Measurements from ENCODE around the gene GDPD4. TPM values are rescaled to one million over a fixed set of nuclear protein-coding genes. Genes with fewer than 3 reads are reported as not detected.

Gene GDPD4
- total and polyA plus RNA-seq, 10 of the 15 experiments (the other 5 are each of a cell fraction or from before 2014, with no cell fraction given), result 0.23 TPM; not detected in 9

- Histone ChIP-seq H3K36me3 (ENCODE audit: control insufficient read depth in 2 of 2, insufficient read depth in 2 of 2, low read length in 1 of 2) (no peaks in the 10 kb centered on the region), H3K79me2 (ENCODE audit: control insufficient read depth, insufficient read depth, low read length) (no peaks in the 10 kb centered on the region), H4K20me1 (ENCODE audit: control insufficient read depth, insufficient read depth) (no peaks in the 10 kb centered on the region), H3K4me1 (ENCODE audit: control insufficient read depth, insufficient read depth, low read length) (no peaks in the 10 kb centered on the region), H3K9me3 (replicated peaks; ENCODE audit: control insufficient read depth, insufficient read depth, low read length) (no peaks in the 10 kb centered on the region), H3K27ac (ENCODE audit: control insufficient read depth, insufficient read depth) (no peak overlapping the region), H2AFZ (ENCODE audit: control insufficient read depth, low read depth, low read length) (no peak overlapping the region), H3K4me3 (no peak overlapping the region), H3K27me3 (replicated peaks in 1 of 2; ENCODE audit: control insufficient read depth in 2 of 2, insufficient read depth in 2 of 2, low read length in 1 of 2) (0 out of 4 replicates have a peak, but pooled peaks cover 0 to 2% of the 10 kb centered on the region in 2 experiments), H3K9ac (ENCODE audit: control insufficient read depth, insufficient read depth, low read length) (no peak overlapping the region), H3K4me2 (ENCODE audit: control insufficient read depth, insufficient read depth) (no peak overlapping the region)
- intact Hi-C loops (cut with micrococcal nuclease; ENCODE audit: unreplicated experiment), result no loop called here
- ATAC-seq, result peak; percentile 51
- FAIRE-seq, result peak; percentile 27
- ChIA-PET CTCF (no interaction called here), POLR2A (no interaction called here), RAD21 (ENCODE audit: unreplicated experiment) (no interaction called here), SMC1A (ENCODE audit: uncharacterized antibody, unreplicated experiment) (no interaction called here)
- no TSS peak for BruUV-seq (replicated peaks)
- WGBS (ENCODE audit: insufficient coverage, insufficient replicate concordance, low lambda C conversion rate, missing lambda C conversion rate), result 41% methylated on average over 1 of the region's 1 CpG
- no peak for DNase-seq (ENCODE audit: low read depth, low spot score)
- in situ Hi-C loops (cut with MboI), result no loop called here
- TF ChIP-seq SIX5 (IDR thresholded peaks at IDR 0.05; ENCODE audit: low read depth, low read length, severe bottlenecking), result no peak
- no peak for TF ChIP-seq CTCF (IDR thresholded peaks at IDR 0.05 in 2 of 3, conservative IDR thresholded peaks at IDR 0.05 in 1 of 3; ENCODE audit: control insufficient read depth in 2 of 3, extremely low read depth in 1 of 3, insufficient read depth in 1 of 3, low read depth in 3 of 3, low read length in 3 of 3)
- TF ChIP-seq LARP7 (IDR thresholded peaks at IDR 0.05), result no peak
- no peak for TF ChIP-seq NFYA (IDR thresholded peaks at IDR 0.05; ENCODE audit: borderline replicate concordance, low read depth, low read length)
- TF ChIP-seq NR2F1 (conservative IDR thresholded peaks at IDR 0.05), result no peak
- TF ChIP-seq, protein P1, sequence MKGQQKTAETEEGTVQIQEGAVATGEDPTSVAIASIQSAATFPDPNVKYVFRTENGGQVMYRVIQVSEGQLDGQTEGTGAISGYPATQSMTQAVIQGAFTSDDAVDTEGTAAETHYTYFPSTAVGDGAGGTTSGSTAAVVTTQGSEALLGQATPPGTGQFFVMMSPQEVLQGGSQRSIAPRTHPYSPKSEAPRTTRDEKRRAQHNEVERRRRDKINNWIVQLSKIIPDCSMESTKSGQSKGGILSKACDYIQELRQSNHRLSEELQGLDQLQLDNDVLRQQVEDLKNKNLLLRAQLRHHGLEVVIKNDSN (IDR thresholded peaks at IDR 0.05; ENCODE audit: borderline replicate concordance, extremely low read length, insufficient read depth, low read depth, low read length), result no peak
- no peak for TF ChIP-seq MEF2B (IDR thresholded peaks at IDR 0.05; ENCODE audit: partially characterized antibody, poor library complexity, severe bottlenecking)
- TF ChIP-seq CHD2 (IDR thresholded peaks at IDR 0.05; ENCODE audit: borderline replicate concordance, low read depth, low read length), result no peak
- no peak for TF ChIP-seq BCL11A (IDR thresholded peaks at IDR 0.05; ENCODE audit: low read depth, low read length)
- TF ChIP-seq ATF7 (IDR thresholded peaks at IDR 0.05; ENCODE audit: low read depth), result no peak
- no peak for TF ChIP-seq SMC3 (IDR thresholded peaks at IDR 0.05; ENCODE audit: borderline replicate concordance, low read length)
- TF ChIP-seq, protein P2, sequence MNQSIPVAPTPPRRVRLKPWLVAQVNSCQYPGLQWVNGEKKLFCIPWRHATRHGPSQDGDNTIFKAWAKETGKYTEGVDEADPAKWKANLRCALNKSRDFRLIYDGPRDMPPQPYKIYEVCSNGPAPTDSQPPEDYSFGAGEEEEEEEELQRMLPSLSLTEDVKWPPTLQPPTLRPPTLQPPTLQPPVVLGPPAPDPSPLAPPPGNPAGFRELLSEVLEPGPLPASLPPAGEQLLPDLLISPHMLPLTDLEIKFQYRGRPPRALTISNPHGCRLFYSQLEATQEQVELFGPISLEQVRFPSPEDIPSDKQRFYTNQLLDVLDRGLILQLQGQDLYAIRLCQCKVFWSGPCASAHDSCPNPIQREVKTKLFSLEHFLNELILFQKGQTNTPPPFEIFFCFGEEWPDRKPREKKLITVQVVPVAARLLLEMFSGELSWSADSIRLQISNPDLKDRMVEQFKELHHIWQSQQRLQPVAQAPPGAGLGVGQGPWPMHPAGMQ (IDR thresholded peaks at IDR 0.05; ENCODE audit: borderline replicate concordance), result no peak
- no peak for TF ChIP-seq NR2C1 (IDR thresholded peaks at IDR 0.05)
- TF ChIP-seq CBFB (IDR thresholded peaks at IDR 0.05; ENCODE audit: low read depth), result no peak
- TF ChIP-seq MTA2 (IDR thresholded peaks at IDR 0.05; ENCODE audit: low read depth), result no peak
- TF ChIP-seq RFX5 (IDR thresholded peaks at IDR 0.05; ENCODE audit: low read depth, low read length), result no peak
- no peak for TF ChIP-seq SREBF1 (IDR thresholded peaks at IDR 0.05; ENCODE audit: low read length)
- TF ChIP-seq, protein P3, sequence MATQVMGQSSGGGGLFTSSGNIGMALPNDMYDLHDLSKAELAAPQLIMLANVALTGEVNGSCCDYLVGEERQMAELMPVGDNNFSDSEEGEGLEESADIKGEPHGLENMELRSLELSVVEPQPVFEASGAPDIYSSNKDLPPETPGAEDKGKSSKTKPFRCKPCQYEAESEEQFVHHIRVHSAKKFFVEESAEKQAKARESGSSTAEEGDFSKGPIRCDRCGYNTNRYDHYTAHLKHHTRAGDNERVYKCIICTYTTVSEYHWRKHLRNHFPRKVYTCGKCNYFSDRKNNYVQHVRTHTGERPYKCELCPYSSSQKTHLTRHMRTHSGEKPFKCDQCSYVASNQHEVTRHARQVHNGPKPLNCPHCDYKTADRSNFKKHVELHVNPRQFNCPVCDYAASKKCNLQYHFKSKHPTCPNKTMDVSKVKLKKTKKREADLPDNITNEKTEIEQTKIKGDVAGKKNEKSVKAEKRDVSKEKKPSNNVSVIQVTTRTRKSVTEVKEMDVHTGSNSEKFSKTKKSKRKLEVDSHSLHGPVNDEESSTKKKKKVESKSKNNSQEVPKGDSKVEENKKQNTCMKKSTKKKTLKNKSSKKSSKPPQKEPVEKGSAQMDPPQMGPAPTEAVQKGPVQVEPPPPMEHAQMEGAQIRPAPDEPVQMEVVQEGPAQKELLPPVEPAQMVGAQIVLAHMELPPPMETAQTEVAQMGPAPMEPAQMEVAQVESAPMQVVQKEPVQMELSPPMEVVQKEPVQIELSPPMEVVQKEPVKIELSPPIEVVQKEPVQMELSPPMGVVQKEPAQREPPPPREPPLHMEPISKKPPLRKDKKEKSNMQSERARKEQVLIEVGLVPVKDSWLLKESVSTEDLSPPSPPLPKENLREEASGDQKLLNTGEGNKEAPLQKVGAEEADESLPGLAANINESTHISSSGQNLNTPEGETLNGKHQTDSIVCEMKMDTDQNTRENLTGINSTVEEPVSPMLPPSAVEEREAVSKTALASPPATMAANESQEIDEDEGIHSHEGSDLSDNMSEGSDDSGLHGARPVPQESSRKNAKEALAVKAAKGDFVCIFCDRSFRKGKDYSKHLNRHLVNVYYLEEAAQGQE (IDR thresholded peaks at IDR 0.05; ENCODE audit: low read depth, low read length), result no peak
These were observed 31.9 kb downstream of the GDPD4 start for GRCh38 chr11:77269484-77270123.

All from GM12878 (cell line).